GM23338 (cell line): Measurements from ENCODE around the gene ABCC3. TPM values are rescaled to one million over a fixed set of nuclear protein-coding genes. Genes with fewer than 3 reads are reported as not detected.

Experiments used
- ATAC-seq: fragments of 200-7000 bp; cut with Tn5 transposase; 3 replicates; pipeline ENCODE4 v1.9.1; 2020
- DNase-seq: peaks from one replicate; pipeline ENCODE4 v3.0.0-alpha.2; 2015; ENCODE audit warnings: low spot score
- H2AFZ ChIP-seq: fragments of 200-600 bp; sonication (generic); 2 replicates; pipeline ENCODE4 v1.8.0; 2016; ENCODE audit warnings: antibody characterized with exemption, mild to moderate bottlenecking, moderate library complexity
- H3F3A ChIP-seq: fragments of 200-600 bp; sonication (generic); replicated peaks from 2 replicates; pipeline ENCODE4 v1.8.0; 2017; ENCODE audit warnings: antibody characterized with exemption, mixed run types, low read depth
- H3K27ac ChIP-seq: fragments of 200-600 bp; sonication (generic); 2 replicates; pipeline ENCODE4 v1.6.1; 2016; ENCODE audit warnings: low read depth
- H3K27me3 ChIP-seq: fragments of 200-600 bp; sonication (generic); 2 replicates; pipeline ENCODE4 v1.8.0; 2016; ENCODE audit warnings: mild to moderate bottlenecking, mixed run types, moderate library complexity; ENCODE audit not compliant: insufficient read depth
- H3K36me3 ChIP-seq: fragments of 200-600 bp; sonication (generic); 2 replicates; pipeline ENCODE4 v1.8.0; 2016; ENCODE audit warnings: mild to moderate bottlenecking; ENCODE audit not compliant: insufficient read depth
- H3K4me1 ChIP-seq: fragments of 200-600 bp; sonication (generic); 2 replicates; pipeline ENCODE4 v1.8.0; 2016; ENCODE audit warnings: mild to moderate bottlenecking, moderate library complexity; ENCODE audit not compliant: insufficient read depth
- H3K4me2 ChIP-seq: fragments of 200-600 bp; sonication (generic); 2 replicates; pipeline ENCODE4 v1.7.1; 2017; ENCODE audit warnings: mixed run types
- H3K4me3 ChIP-seq: fragments of 200-600 bp; sonication (generic); 2 replicates; pipeline ENCODE4 v1.6.1; 2016; ENCODE audit warnings: mixed run types
- H3K79me2 ChIP-seq: fragments of 200-600 bp; sonication (generic); replicated peaks from 2 replicates; pipeline ENCODE4 v1.8.0; 2017; ENCODE audit warnings: mild to moderate bottlenecking; ENCODE audit not compliant: insufficient read depth
- H3K9me2 ChIP-seq: fragments of 200-600 bp; sonication (generic); 2 replicates; pipeline ENCODE4 v1.8.0; 2017; ENCODE audit not compliant: insufficient read depth
- H4K20me1 ChIP-seq: fragments of 200-600 bp; sonication (generic); replicated peaks from 2 replicates; pipeline ENCODE4 v1.8.0; 2017; ENCODE audit warnings: mild to moderate bottlenecking; ENCODE audit not compliant: insufficient read depth
- H3K27ac Mint-ChIP-seq: 2 replicates; pipeline ENCODE4 v1.8.0; 2020; ENCODE audit warnings: inconsistent platforms, mild to moderate bottlenecking, moderate library complexity, mixed read lengths
- H3K27me3 Mint-ChIP-seq: 3 replicates; pipeline ENCODE4 v1.8.0; 2022; ENCODE audit warnings: low read depth, mild to moderate bottlenecking, moderate library complexity, mixed read lengths, inconsistent platforms; ENCODE audit not compliant: insufficient read depth, poor library complexity
- H3K36me3 Mint-ChIP-seq: 3 replicates; pipeline ENCODE4 v1.8.0; 2021; ENCODE audit warnings: low read depth, mild to moderate bottlenecking, inconsistent platforms, moderate library complexity, mixed read lengths
- H3K4me1 Mint-ChIP-seq: 3 replicates; pipeline ENCODE4 v1.8.0; 2020; ENCODE audit warnings: mild to moderate bottlenecking, inconsistent platforms, mixed read lengths
- H3K4me3 Mint-ChIP-seq: 3 replicates; pipeline ENCODE4 v1.8.0; 2021; ENCODE audit warnings: moderate library complexity, mild to moderate bottlenecking, inconsistent platforms, mixed read lengths
- H3K9me3 Mint-ChIP-seq: 3 replicates; pipeline ENCODE4 v1.8.0; 2020; ENCODE audit warnings: moderate library complexity, mild to moderate bottlenecking, inconsistent platforms, mixed read lengths
- CREB1 ChIP-seq: fragments of 250-450 bp; sonication (Bioruptor Pico); IDR thresholded peaks from 2 replicates; pipeline ENCODE4 v1.5.0; 2020; ENCODE audit warnings: low read depth, mild to moderate bottlenecking, moderate library complexity
- EZH2 ChIP-seq: fragments of 200-600 bp; sonication (generic); IDR thresholded peaks from one replicate; pipeline ENCODE4 v1.8.0; 2017; ENCODE audit warnings: antibody characterized with exemption, mild to moderate bottlenecking, low read depth; ENCODE audit not compliant: unreplicated experiment
- EZH2phosphoT487 ChIP-seq: fragments of 200-600 bp; sonication (generic); IDR thresholded peaks from one replicate; pipeline ENCODE4 v1.8.1; 2018; ENCODE audit warnings: antibody characterized with exemption; ENCODE audit not compliant: unreplicated experiment
- JUNB ChIP-seq: IDR thresholded peaks from one replicate; pipeline ENCODE4 v1.6.1; 2016; ENCODE audit warnings: antibody characterized with exemption; ENCODE audit not compliant: unreplicated experiment
- NANOG ChIP-seq: IDR thresholded peaks from 2 replicates; pipeline ENCODE4 v1.6.1; 2016; ENCODE audit warnings: antibody characterized with exemption, borderline replicate concordance
- POLR2AphosphoS5 ChIP-seq: IDR thresholded peaks from 2 replicates; pipeline ENCODE4 v1.6.1; 2016; ENCODE audit warnings: antibody characterized with exemption, low read depth
- STAT1 ChIP-seq: IDR thresholded peaks from one replicate; pipeline ENCODE4 v1.6.1; 2016; ENCODE audit warnings: antibody characterized with exemption; ENCODE audit not compliant: unreplicated experiment
- ZNF114 ChIP-seq: fragments of 250-450 bp; sonication (Bioruptor Pico); IDR thresholded peaks from 2 replicates; pipeline ENCODE4 v1.5.0; 2020; ENCODE audit warnings: mild to moderate bottlenecking, moderate library complexity
- ZNF331 ChIP-seq: fragments of 250-450 bp; sonication (Bioruptor Pico); IDR thresholded peaks from 2 replicates; pipeline ENCODE4 v1.5.0; 2020; ENCODE audit warnings: low read depth, mild to moderate bottlenecking, moderate library complexity
- polyA plus RNA-seq: library from polyadenylated mRNA; unstranded; fragments of >200 nt; fragmentation: Nextera tagmentation; extraction: Ambion mirVana; gene quantifications from 2 replicates; pipeline ENCODE4 v1.2.1, GENCODE V29; 2016
- total RNA-seq: library from RNA; depleted of rRNA; stranded (reverse); fragments of >200 nt; shearing (Covaris generic); gene quantifications from 2 replicates; pipeline ENCODE4 v1.2.3, GENCODE V29; 2014
- TF ChIP-seq, protein P1 (sequence below): fragments of 250-450 bp; sonication (Bioruptor Pico); IDR thresholded peaks from 2 replicates; pipeline ENCODE4 v1.5.0; 2020; ENCODE audit warnings: mild to moderate bottlenecking, moderate library complexity
- TF ChIP-seq, protein P2 (sequence below), 2 experiments: fragments of 200-600 bp in 1 of 2; sonication (generic) in 1 of 2; conservative IDR thresholded peaks; 2 replicates each; pipeline versions ENCODE4 v1.5.1 to v1.6.1; 2016 to 2017; ENCODE audit warnings: antibody characterized with exemption in 2 of 2, low read depth in 2 of 2, mild to moderate bottlenecking in 2 of 2, moderate library complexity in 1 of 2
- TF ChIP-seq, protein P3 (sequence below): IDR thresholded peaks from one replicate; pipeline ENCODE4 v1.6.1; 2018; ENCODE audit warnings: antibody characterized with exemption; ENCODE audit not compliant: unreplicated experiment
- TF ChIP-seq, protein P4 (sequence below): IDR thresholded peaks from 2 replicates; pipeline ENCODE4 v1.6.1; 2016; ENCODE audit warnings: antibody characterized with exemption

Gene ABCC3
- total and polyA plus RNA-seq, 2 experiments from 2014 or later, result not detected

DNA sequence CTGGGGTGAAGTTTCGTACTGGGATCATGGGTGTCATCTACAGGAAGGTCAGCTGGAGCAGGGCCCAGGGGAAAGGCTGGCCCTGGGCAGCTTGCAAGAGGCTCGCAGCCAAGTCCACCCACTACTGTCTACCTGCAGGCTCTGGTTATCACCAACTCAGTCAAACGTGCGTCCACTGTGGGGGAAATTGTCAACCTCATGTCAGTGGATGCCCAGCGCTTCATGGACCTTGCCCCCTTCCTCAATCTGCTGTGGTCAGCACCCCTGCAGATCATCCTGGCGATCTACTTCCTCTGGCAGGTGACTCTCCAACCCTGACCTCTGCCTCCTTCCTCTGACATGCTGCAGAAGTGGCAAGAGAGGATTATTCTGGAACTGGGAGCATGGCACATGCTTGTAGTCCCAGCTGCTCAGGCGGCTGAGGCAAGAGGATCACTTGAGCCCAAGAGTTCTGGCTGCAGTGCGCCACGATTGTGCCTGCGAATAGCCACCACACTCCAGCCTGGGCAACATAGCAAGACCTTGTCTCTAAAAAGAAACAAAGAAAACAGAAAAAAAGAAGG is 29.2 kb downstream of the ABCC3 start:
- H3K79me2 ChIP-seq, result no peaks in the 10 kb centered on the region
- no peak for DNase-seq
- peaks cover 34% of the 10 kb centered on the region for H3K4me1 Mint-ChIP-seq
- H3K27ac Mint-ChIP-seq, result no peak overlapping the region
- TF ChIP-seq POLR2AphosphoS5 (no peak), EZH2phosphoT487 (no peak), STAT1 (no peak), ZNF114 (CRISPR knock-in tag) (no peak), JUNB (no peak), ZNF331 (CRISPR knock-in tag) (no peak), EZH2 (no peak), CREB1 (no peak), NANOG (no peak)
- TF ChIP-seq, protein P1, sequence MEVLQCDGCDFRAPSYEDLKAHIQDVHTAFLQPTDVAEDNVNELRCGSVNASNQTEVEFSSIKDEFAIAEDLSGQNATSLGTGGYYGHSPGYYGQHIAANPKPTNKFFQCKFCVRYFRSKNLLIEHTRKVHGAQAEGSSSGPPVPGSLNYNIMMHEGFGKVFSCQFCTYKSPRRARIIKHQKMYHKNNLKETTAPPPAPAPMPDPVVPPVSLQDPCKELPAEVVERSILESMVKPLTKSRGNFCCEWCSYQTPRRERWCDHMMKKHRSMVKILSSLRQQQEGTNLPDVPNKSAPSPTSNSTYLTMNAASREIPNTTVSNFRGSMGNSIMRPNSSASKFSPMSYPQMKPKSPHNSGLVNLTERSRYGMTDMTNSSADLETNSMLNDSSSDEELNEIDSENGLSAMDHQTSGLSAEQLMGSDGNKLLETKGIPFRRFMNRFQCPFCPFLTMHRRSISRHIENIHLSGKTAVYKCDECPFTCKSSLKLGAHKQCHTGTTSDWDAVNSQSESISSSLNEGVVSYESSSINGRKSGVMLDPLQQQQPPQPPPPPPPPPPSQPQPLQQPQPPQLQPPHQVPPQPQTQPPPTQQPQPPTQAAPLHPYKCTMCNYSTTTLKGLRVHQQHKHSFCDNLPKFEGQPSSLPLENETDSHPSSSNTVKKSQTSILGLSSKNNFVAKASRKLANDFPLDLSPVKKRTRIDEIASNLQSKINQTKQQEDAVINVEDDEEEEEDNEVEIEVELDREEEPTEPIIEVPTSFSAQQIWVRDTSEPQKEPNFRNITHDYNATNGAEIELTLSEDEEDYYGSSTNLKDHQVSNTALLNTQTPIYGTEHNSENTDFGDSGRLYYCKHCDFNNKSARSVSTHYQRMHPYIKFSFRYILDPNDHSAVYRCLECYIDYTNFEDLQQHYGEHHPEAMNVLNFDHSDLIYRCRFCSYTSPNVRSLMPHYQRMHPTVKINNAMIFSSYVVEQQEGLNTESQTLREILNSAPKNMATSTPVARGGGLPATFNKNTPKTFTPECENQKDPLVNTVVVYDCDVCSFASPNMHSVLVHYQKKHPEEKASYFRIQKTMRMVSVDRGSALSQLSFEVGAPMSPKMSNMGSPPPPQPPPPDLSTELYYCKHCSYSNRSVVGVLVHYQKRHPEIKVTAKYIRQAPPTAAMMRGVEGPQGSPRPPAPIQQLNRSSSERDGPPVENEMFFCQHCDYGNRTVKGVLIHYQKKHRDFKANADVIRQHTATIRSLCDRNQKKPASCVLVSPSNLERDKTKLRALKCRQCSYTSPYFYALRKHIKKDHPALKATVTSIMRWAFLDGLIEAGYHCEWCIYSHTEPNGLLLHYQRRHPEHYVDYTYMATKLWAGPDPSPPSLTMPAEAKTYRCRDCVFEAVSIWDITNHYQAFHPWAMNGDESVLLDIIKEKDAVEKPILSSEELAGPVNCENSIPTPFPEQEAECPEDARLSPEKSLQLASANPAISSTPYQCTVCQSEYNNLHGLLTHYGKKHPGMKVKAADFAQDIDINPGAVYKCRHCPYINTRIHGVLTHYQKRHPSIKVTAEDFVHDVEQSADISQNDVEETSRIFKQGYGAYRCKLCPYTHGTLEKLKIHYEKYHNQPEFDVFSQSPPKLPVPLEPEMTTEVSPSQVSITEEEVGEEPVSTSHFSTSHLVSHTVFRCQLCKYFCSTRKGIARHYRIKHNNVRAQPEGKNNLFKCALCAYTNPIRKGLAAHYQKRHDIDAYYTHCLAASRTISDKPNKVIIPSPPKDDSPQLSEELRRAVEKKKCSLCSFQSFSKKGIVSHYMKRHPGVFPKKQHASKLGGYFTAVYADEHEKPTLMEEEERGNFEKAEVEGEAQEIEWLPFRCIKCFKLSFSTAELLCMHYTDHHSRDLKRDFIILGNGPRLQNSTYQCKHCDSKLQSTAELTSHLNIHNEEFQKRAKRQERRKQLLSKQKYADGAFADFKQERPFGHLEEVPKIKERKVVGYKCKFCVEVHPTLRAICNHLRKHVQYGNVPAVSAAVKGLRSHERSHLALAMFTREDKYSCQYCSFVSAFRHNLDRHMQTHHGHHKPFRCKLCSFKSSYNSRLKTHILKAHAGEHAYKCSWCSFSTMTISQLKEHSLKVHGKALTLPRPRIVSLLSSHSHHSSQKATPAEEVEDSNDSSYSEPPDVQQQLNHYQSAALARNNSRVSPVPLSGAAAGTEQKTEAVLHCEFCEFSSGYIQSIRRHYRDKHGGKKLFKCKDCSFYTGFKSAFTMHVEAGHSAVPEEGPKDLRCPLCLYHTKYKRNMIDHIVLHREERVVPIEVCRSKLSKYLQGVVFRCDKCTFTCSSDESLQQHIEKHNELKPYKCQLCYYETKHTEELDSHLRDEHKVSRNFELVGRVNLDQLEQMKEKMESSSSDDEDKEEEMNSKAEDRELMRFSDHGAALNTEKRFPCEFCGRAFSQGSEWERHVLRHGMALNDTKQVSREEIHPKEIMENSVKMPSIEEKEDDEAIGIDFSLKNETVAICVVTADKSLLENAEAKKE (CRISPR knock-in tag), result no peak
- TF ChIP-seq, protein P2, sequence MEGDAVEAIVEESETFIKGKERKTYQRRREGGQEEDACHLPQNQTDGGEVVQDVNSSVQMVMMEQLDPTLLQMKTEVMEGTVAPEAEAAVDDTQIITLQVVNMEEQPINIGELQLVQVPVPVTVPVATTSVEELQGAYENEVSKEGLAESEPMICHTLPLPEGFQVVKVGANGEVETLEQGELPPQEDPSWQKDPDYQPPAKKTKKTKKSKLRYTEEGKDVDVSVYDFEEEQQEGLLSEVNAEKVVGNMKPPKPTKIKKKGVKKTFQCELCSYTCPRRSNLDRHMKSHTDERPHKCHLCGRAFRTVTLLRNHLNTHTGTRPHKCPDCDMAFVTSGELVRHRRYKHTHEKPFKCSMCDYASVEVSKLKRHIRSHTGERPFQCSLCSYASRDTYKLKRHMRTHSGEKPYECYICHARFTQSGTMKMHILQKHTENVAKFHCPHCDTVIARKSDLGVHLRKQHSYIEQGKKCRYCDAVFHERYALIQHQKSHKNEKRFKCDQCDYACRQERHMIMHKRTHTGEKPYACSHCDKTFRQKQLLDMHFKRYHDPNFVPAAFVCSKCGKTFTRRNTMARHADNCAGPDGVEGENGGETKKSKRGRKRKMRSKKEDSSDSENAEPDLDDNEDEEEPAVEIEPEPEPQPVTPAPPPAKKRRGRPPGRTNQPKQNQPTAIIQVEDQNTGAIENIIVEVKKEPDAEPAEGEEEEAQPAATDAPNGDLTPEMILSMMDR (conservative IDR thresholded peaks at IDR 0.05; ENCODE audit: low read depth in 2 of 2), result no peak
- TF ChIP-seq, protein P3, sequence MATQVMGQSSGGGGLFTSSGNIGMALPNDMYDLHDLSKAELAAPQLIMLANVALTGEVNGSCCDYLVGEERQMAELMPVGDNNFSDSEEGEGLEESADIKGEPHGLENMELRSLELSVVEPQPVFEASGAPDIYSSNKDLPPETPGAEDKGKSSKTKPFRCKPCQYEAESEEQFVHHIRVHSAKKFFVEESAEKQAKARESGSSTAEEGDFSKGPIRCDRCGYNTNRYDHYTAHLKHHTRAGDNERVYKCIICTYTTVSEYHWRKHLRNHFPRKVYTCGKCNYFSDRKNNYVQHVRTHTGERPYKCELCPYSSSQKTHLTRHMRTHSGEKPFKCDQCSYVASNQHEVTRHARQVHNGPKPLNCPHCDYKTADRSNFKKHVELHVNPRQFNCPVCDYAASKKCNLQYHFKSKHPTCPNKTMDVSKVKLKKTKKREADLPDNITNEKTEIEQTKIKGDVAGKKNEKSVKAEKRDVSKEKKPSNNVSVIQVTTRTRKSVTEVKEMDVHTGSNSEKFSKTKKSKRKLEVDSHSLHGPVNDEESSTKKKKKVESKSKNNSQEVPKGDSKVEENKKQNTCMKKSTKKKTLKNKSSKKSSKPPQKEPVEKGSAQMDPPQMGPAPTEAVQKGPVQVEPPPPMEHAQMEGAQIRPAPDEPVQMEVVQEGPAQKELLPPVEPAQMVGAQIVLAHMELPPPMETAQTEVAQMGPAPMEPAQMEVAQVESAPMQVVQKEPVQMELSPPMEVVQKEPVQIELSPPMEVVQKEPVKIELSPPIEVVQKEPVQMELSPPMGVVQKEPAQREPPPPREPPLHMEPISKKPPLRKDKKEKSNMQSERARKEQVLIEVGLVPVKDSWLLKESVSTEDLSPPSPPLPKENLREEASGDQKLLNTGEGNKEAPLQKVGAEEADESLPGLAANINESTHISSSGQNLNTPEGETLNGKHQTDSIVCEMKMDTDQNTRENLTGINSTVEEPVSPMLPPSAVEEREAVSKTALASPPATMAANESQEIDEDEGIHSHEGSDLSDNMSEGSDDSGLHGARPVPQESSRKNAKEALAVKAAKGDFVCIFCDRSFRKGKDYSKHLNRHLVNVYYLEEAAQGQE, result no peak
- TF ChIP-seq, protein P4, sequence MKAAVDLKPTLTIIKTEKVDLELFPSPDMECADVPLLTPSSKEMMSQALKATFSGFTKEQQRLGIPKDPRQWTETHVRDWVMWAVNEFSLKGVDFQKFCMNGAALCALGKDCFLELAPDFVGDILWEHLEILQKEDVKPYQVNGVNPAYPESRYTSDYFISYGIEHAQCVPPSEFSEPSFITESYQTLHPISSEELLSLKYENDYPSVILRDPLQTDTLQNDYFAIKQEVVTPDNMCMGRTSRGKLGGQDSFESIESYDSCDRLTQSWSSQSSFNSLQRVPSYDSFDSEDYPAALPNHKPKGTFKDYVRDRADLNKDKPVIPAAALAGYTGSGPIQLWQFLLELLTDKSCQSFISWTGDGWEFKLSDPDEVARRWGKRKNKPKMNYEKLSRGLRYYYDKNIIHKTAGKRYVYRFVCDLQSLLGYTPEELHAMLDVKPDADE, result no peak
- H3F3A ChIP-seq, result no peaks in the 10 kb centered on the region
- H3K9me2 ChIP-seq, result no peaks in the 10 kb centered on the region
- H3K9me3 Mint-ChIP-seq, result no peaks in the 10 kb centered on the region
- no peak overlapping the region for H3K4me3 ChIP-seq
- no peaks in the 10 kb centered on the region for H3K27me3 ChIP-seq
- H3K4me2 ChIP-seq, result no peak overlapping the region
- no peaks in the 10 kb centered on the region; the same call in 2 of the 3 replicates for H3K36me3 Mint-ChIP-seq
- no peak overlapping the region for H3K27ac ChIP-seq
- H2AFZ ChIP-seq, result no peak overlapping the region
- H3K4me1 ChIP-seq, result peaks cover 9% of the 10 kb centered on the region
- H3K27me3 Mint-ChIP-seq, result peaks cover 13% of the 10 kb centered on the region
- ATAC-seq, result no peak
- no peak overlapping the region for H3K4me3 Mint-ChIP-seq
- no peaks in the 10 kb centered on the region for H3K36me3 ChIP-seq
- H4K20me1 ChIP-seq, result no peaks in the 10 kb centered on the region
